Natural killer cell (primary cell): ENCODE data around the gene PCK2. TPM values are rescaled to one million over a fixed set of nuclear protein-coding genes. Genes with fewer than 3 reads are reported as not detected.

Experiments
- ATAC-seq, 3 donors: fragments of 150-1000 bp in 2 of 3; fragments of 200-7000 bp in 1 of 3; cut with Tn5 transposase; 1 replicate in 1 of 3; 2 replicates in 2 of 3; pipeline ENCODE4 v1.10.0; 2021; ENCODE audit warnings: mild to moderate bottlenecking in 2 of 3, moderate library complexity in 2 of 3
- DNase-seq, 2 donors: peaks; one replicate each; pipeline versions ENCODE4 v3.0.0 to v3.0.0-alpha.2; 2013 to 2021; ENCODE audit warnings: mixed read lengths in 1 of 2
- H3K27ac ChIP-seq: one replicate; pipeline ENCODE4 v1.5.1; 2013; ENCODE audit warnings: mild to moderate bottlenecking, low read length
- H3K27me3 ChIP-seq: one replicate; pipeline ENCODE4 v1.6.1; 2013; ENCODE audit warnings: low read length; ENCODE audit not compliant: control insufficient read depth, insufficient read depth
- H3K36me3 ChIP-seq: one replicate; pipeline ENCODE4 v1.6.1; 2013; ENCODE audit warnings: low read length; ENCODE audit not compliant: control insufficient read depth, insufficient read depth
- H3K4me1 ChIP-seq: one replicate; pipeline ENCODE4 v1.6.1; 2013; ENCODE audit warnings: low read length; ENCODE audit not compliant: control insufficient read depth, insufficient read depth
- H3K4me3 ChIP-seq: one replicate; pipeline ENCODE4 v1.5.1; 2013; ENCODE audit warnings: low read length
- H3K9me3 ChIP-seq: one replicate; pipeline ENCODE4 v1.6.1; 2013; ENCODE audit warnings: low read length; ENCODE audit not compliant: control insufficient read depth, insufficient read depth
- H3K27ac Mint-ChIP-seq, 2 donors: one replicate each; pipeline ENCODE4 v1.8.0; 2022; ENCODE audit warnings: mild to moderate bottlenecking in 2 of 2, mixed read lengths in 2 of 2, moderate library complexity in 1 of 2
- H3K27me3 Mint-ChIP-seq, 2 donors: one replicate each; pipeline ENCODE4 v1.8.0; 2022; ENCODE audit warnings: low read depth in 2 of 2, mixed read lengths in 2 of 2
- H3K36me3 Mint-ChIP-seq: one replicate; pipeline ENCODE4 v1.8.0; 2022; ENCODE audit warnings: mixed read lengths
- H3K4me1 Mint-ChIP-seq, 2 donors: one replicate each; pipeline ENCODE4 v1.8.0; 2022; ENCODE audit warnings: mixed read lengths in 2 of 2
- H3K4me3 Mint-ChIP-seq: one replicate; pipeline ENCODE4 v1.8.0; 2022; ENCODE audit warnings: mild to moderate bottlenecking, moderate library complexity, mixed read lengths
- H3K9me3 Mint-ChIP-seq, 2 donors: one replicate each; pipeline ENCODE4 v1.8.0; 2022; ENCODE audit warnings: mixed read lengths in 2 of 2
- WGBS: methylation state at CpG from one replicate; pipeline ENCODE4 v1.1.7; 2013; ENCODE audit warnings: missing lambda C conversion rate; ENCODE audit not compliant: insufficient coverage; 5-methylcytosine and 5-hydroxymethylcytosine counted together
- intact Hi-C: fragments of 100-400 bp; cut with micrococcal nuclease; formaldehyde crosslinking; loops from one replicate; pipeline ENCODE4 v1.14.2; 2022
- total RNA-seq, 4 donors: library from RNA; stranded (reverse); fragments of 120-200 nt in 1 of 4; gene quantifications; one replicate each; pipeline versions ENCODE4 v1.2.3 to v1.2.4, GENCODE V29; 2013 to 2022
- TF ChIP-seq, protein P1 (sequence below): fragments of 200-600 bp; IDR thresholded peaks from one replicate; pipeline ENCODE4 v1.8.0; 2022; ENCODE audit warnings: antibody characterized with exemption

Gene PCK2
- total RNA-seq, 3 donors from 2014 or later (not counting 1 experiment from before 2014, with no cell fraction given): 9.8 to 13.8 (median 12.3) TPM

DNA sequence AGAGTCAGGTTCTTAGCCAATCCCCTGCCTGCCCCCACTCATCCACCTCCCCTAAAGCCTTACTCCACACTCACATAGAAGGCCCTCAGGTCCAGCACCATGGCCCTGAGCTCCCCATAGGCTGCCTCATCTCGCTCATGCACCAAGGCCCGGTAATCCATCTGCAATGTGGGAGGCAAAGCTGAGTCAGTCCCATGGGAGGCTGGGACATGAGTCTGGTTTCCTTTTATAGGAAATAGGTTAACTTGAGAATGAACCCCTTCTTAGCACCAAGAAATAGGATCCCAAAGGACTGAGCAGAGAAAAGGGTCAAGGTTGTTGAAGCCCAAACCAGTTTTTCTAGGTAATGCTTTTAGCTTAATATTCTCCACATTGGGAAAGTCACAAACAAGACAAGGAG lies 49.4 kb downstream of the PCK2 start:
- peaks cover 7% of the 10 kb centered on the region for H3K36me3 Mint-ChIP-seq
- H3K36me3 ChIP-seq: peaks cover 27% of the 10 kb centered on the region
- DNase-seq (no peak), ATAC-seq (no peak)
- H3K4me1 ChIP-seq: peaks cover 48% of the 10 kb centered on the region
- H3K27me3 ChIP-seq: no peaks in the 10 kb centered on the region
- no peak overlapping the region for H3K27ac ChIP-seq
- intact Hi-C loops: no loop called here
- H3K27me3 Mint-ChIP-seq: no peaks in the 10 kb centered on the region
- TF ChIP-seq, protein P1, sequence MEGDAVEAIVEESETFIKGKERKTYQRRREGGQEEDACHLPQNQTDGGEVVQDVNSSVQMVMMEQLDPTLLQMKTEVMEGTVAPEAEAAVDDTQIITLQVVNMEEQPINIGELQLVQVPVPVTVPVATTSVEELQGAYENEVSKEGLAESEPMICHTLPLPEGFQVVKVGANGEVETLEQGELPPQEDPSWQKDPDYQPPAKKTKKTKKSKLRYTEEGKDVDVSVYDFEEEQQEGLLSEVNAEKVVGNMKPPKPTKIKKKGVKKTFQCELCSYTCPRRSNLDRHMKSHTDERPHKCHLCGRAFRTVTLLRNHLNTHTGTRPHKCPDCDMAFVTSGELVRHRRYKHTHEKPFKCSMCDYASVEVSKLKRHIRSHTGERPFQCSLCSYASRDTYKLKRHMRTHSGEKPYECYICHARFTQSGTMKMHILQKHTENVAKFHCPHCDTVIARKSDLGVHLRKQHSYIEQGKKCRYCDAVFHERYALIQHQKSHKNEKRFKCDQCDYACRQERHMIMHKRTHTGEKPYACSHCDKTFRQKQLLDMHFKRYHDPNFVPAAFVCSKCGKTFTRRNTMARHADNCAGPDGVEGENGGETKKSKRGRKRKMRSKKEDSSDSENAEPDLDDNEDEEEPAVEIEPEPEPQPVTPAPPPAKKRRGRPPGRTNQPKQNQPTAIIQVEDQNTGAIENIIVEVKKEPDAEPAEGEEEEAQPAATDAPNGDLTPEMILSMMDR: no peak
- WGBS: 90% methylated on average over 2 of the region's 2 CpGs
- H3K27ac Mint-ChIP-seq: peak overlapping the region; percentile 51 to 86
- H3K9me3 ChIP-seq: no peaks in the 10 kb centered on the region
- peaks cover 49 to 75% of the 10 kb centered on the region in 2 donors for H3K4me1 Mint-ChIP-seq
- no peak overlapping the region for H3K4me3 ChIP-seq
- no peaks in the 10 kb centered on the region for H3K9me3 Mint-ChIP-seq
- H3K4me3 Mint-ChIP-seq: no peak overlapping the region

DNA sequence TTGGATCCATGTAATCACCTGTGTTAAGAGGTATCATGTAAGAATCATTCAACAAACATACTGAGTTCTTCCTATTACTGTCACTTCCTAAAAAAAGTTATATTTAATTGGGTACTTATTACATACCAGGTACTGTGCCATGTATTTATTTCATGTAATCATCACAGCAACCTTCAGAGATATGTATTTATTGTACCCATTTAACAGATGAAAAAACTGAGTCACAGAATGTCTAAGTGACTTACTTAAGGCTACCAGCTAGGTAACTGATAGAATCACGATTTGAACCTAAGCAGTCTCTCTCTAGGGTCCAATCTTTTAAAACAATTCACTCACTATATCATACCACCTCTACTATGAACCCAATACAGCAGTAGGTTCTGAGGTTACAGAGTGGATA lies 50.3 kb downstream of the PCK2 start:
- H3K4me3 ChIP-seq: no peak overlapping the region
- H3K27ac ChIP-seq: no peak overlapping the region
- no peaks in the 10 kb centered on the region for H3K27me3 Mint-ChIP-seq
- peak overlapping the region; percentile 94 for H3K27ac Mint-ChIP-seq
- H3K9me3 ChIP-seq: no peaks in the 10 kb centered on the region
- no peaks in the 10 kb centered on the region for H3K9me3 Mint-ChIP-seq
- DNase-seq (no peak), ATAC-seq (no peak)
- H3K4me1 Mint-ChIP-seq: peaks cover 53 to 79% of the 10 kb centered on the region in 2 donors
- H3K4me3 Mint-ChIP-seq: peak overlapping the region; percentile 62
- 75% methylated on average over 1 of the region's 1 CpG for WGBS
- H3K36me3 ChIP-seq: peaks cover 25% of the 10 kb centered on the region
- peaks cover 48% of the 10 kb centered on the region for H3K4me1 ChIP-seq
- intact Hi-C loops: no loop called here
- no peaks in the 10 kb centered on the region for H3K27me3 ChIP-seq
- TF ChIP-seq, protein P1: no peak
- peaks cover 7% of the 10 kb centered on the region for H3K36me3 Mint-ChIP-seq

- Mint-ChIP-seq H3K27ac (peak overlapping the region; percentile 94), H3K27me3 (no peaks in the 10 kb centered on the region), H3K9me3 (no peaks in the 10 kb centered on the region), H3K36me3 (peaks cover 7% of the 10 kb centered on the region), H3K4me1 (peaks cover 56 to 80% of the 10 kb centered on the region in 2 donors), H3K4me3 (peak overlapping the region; percentile 97)
- DNase-seq: no peak
- no peaks in the 10 kb centered on the region for H3K9me3 ChIP-seq
- H3K36me3 ChIP-seq: peaks cover 30% of the 10 kb centered on the region
- ATAC-seq: no peak
- TF ChIP-seq, protein P1: no peak
- WGBS: 100% methylated on average over 1 of the region's 2 CpGs
- H3K4me3 ChIP-seq: no peak overlapping the region
- H3K27me3 ChIP-seq: no peaks in the 10 kb centered on the region
- no peak overlapping the region for H3K27ac ChIP-seq
- intact Hi-C loops: no loop called here
- peaks cover 43% of the 10 kb centered on the region for H3K4me1 ChIP-seq
Measured at GRCh38 chr14:24145219-24145618, 51.1 kb downstream of the PCK2 start.
